ENCODE results near the gene EPB41L4B.
"Not testable (repeated sequence)": the region's sequence is repeated elsewhere in the genome, so short reads cannot be mapped to it uniquely, and the experiment has no call there.

The EPB41L4B gene

DNA sequence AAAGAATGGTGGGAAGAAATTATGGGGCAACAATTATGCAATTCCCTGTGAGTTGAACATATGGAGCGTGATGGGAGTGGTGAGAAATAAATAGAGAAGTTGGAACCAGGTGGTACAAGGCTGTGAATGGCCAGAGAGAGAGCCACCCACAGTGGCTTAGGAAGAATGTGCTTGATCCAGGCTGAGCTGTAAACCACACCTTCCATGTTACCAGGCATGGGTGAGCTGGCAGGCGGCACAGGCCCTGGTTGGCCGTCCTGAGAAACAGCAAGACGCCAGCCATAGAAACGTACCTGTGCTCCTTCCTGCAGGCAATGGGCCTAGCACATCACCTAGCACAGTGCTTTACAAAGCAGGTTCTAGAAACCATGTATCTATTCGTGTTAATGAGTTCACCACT is 74.3 kb downstream of the EPB41L4B start:
- DNase-seq (ENCODE audit: low spot score) = no peak
- FAIRE-seq = no peak

DNA sequence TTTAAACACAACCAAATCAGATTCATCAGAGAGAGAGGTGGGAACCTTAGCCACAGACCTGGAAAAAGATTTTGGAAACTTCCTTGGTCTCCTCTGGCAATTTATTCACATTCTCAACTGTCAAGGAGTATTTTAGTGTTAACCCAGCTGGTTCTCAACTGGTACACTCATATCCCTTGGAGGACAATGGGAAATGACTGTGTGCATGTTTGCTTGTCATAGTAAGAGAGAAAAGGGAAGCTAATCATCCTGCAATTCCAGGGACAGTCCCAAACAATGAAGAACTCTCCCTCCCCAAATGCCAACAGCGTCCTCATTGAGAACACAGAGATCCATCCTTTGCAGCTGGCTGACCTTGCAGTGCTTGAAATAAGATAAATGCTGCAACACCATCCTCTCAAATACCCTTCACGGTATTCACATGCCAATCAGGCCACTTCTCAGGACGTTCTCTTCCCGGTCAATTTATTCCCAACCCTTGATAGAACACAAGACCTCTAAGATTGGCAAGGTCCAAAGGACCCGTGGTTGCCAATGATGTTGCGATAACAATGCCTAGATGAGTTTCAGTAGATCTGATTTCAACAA is 75.5 kb downstream of the EPB41L4B start:
- DNase-seq (ENCODE audit: low spot score) (no peak), FAIRE-seq (no peak)

DNA sequence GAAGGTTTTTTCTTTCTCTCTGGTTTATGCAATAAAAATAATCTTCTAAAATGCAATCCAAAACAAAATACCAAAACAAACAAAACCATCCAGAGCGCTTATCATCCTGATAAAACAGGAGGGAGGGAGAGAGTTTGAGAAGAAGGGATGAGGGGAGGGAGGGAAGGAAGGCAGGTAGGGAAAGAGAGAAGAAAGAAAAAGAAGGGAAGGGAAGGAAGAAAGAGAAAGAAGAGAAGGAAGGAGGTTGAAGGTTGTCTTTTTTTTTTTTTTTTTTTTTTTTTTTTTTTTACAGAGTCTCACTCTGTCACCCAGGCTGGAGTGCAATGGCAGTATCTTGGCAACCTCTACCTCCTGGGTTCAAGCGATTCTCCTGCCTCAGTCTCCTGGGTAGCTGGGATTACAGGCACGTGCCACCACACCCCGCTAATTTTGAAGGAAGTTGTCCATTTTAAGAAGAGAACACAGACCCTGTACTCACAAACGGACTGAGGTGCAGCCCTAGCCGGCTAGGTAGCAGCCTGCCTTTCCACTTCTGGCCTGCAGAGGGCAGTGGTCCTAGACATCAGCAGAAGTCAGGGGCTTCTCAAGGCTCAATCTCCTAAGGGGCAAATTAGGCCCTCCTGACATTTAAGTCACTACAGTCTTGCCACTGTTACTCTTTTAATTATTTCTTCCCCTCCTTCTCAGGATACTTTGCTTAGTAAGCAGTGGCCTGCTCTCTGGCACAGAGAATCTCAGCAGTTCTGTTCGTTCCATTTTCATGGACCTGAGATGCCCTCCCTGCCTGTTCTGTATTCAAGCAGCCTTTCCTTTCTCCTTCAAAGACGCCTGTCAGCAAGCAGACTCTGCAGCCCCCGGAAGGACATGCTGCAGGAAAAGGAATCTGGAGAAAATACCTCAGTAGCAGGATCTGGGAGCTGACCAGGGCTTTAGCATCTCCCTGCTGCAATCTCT is 76.4 kb downstream of the EPB41L4B start:
- DNase-seq (ENCODE audit: low spot score) = peak; percentile 46
- no peak for FAIRE-seq

DNA sequence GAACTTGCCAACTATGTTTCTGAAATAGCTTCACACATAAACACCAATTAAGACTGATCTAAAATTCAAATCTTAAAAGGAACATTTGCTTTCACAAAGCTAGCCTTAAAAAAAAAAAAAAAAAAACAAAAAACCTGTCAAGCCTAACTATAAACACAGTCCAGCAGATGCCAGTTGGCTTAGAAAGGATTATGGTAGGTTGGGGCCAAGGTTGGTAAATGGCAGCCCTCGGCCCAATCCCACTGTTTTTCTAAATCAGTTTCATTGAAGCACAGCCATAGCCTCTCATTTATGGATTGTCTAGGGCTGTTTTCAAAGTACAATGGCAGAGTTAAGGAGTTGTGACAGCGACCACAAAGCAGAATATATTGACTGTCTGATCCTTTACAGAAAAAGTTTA is 78.1 kb downstream of the EPB41L4B start:
- FAIRE-seq (no peak), DNase-seq (ENCODE audit: low spot score) (no peak)

DNA sequence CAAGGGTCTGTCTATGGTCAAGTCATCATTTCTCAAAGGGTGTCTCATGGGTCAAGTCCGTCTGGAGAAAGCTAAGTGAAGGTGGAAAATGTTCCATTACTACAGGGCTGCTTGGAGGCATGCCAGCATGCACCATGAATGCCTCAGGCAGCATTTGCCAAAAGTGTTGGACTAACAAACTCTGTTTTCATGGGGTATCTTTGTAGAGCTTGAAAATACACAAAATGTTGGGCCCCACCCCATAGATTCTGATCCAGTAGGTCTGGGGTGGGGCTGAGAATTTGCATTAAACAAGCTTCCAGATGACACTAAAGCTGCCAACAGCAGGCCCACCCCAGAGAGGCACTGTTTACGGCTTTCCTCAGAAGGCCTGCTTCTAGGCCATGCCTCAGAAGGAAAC is 78.8 kb downstream of the EPB41L4B start:
- FAIRE-seq (no peak), DNase-seq (ENCODE audit: low spot score) (no peak)

DNA sequence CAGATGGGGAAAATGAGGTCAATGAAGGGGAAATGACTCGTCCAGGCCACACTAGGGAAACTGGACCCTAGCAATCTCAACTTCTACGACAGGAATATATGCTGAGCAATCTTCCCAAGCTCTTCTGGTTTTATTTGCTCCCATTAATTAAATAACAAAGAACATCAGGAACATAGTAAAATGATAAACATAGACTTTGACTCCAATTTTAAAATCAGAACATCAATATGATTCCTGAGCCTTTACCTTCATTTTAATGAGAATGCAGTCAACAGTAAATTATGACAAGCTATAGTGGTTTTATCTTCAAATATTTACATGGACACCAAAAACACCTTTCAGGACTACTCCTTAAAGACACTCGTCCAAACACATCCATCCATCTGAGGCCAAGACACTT is 79.7 kb downstream of the EPB41L4B start:
- FAIRE-seq (no peak), DNase-seq (ENCODE audit: low spot score) (no peak)

DNA sequence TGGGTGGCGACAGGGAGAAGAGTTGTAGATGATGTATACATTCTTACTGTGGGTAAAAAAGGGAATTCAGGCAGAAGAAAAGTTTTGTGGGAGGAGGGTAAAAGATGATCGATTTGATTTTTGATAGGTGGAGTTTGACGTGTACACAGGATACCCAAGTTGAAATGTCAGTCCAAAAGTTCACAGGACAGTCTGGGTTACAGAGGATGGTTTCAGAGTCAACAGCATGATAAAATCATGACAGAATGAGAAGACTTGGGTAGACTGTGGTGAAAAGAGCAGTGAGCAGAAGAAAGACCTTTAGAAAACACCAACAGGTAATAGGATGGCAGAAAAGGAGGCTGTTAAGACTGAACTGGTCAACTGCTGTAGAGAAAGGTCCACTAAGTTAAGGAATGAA is 81.6 kb downstream of the EPB41L4B start:
- DNase-seq (ENCODE audit: low spot score) (no peak), FAIRE-seq (no peak)

DNA sequence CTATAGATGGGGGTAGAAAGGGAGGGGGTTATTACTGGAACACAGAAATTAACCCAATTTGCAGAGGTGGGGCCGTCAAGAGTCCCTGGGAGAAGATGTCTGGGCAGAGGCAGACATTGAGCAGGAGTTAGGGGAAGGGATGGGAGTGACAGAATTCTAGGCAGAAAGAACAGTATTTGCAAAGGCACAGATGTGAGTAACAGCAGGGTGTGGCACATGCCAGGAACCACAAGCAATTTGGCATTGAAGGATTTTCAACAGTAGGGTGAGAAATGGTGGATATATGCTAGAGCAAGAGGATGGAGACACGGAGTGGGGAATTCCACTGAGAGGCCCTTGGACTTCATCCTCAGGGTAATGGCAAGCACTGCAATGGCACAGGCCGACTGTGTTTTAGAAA is 82.2 kb downstream of the EPB41L4B start:
- DNase-seq (ENCODE audit: low spot score) (no peak), FAIRE-seq (no peak)

DNA sequence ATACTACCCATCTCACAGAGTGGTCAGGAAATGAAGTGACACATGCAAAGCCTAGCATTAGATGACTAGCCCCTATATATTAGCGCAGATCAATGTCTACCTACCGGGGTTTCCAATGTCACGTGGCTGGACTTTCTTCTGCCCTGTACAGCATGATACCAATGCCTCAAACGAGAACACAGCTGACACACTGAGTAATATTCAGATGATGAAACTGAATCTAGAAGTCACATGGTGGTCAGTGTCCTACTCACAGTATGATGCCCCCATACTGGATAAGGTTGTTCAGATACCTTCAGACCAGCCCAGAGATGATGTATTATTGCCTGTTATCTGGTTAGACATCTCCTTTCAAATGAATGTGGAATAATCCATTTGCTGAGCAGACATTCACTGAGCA is 82.7 kb downstream of the EPB41L4B start:
- DNase-seq (ENCODE audit: low spot score) (no peak), FAIRE-seq (no peak)

DNA sequence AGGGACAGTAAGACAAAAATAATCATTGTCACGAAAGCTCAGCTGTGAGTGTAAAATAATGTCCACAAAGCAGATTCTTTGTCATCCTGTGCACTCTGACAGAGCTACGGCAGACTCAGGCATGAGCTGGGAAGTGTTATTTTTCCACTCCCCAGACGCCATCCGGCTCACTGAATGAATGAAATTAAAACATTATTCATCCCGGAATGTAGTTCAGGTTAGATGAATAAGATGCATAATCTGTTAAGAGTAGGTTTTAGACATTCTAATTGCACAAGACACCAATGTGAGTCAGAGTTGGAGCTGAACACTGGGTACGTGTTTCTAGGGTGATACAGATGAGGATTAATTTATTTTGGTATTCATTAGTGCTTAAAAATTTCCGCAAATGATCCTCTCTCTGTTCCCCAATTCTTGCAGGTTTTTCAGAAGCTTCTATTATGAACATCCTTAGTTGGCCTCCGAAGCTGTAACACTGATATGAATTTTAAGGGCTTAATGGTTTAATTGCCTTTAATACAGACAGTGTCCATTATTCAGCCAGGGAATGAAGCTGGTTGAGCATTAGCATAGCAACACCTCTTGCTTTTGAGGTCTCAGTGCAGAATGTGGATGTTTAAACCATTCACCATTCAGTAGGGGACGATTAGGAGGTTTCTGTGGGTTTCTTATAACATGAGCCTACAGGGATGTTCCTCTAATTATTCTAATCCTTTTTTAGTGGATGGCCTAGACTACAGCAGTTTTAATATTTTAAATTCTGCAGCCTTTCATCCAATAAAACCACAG is 88.2 kb downstream of the EPB41L4B start:
- FAIRE-seq = no peak
- DNase-seq (ENCODE audit: low spot score) = peak; percentile 24

DNA sequence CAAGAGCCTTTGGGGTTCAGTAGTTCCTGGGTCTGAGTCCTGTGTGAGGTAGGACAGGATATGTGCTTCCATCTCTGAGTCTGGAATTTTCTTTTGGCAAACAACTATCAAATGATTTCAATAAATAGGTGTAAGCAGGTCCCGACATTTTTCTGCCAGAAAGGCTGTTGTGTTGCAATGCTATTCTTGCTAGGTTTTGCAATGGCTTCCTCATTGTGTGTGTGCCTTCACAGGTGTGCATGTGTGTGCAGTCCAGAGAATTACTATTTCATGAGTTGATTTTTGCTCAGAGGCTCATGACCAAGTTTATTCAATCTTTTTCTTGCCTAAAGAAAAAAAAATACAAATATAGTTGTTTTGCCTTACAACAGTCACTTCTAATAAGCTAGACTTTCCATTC is 89.3 kb downstream of the EPB41L4B start:
- FAIRE-seq (no peak), DNase-seq (ENCODE audit: low spot score) (no peak)

DNA sequence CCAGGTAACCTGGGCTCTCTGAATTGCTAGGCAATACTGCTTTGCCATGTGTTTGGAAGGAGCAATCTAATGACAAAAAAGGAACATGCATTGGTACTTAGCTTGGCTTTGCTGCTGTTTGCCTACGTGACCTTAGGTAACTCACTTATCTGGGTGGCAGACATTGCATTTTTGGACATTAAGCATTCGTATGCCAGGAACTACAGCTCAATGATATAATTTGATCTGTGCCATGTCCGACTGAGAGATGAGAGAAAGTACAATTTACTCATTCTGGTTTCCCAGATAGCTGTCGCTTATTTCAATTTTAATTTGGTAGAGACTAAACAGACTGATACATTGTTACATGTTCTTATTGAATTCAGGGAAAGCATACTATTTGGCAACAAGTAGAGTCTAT is 90.6 kb downstream of the EPB41L4B start:
- no peak for FAIRE-seq
- DNase-seq (ENCODE audit: low spot score) = no peak

DNA sequence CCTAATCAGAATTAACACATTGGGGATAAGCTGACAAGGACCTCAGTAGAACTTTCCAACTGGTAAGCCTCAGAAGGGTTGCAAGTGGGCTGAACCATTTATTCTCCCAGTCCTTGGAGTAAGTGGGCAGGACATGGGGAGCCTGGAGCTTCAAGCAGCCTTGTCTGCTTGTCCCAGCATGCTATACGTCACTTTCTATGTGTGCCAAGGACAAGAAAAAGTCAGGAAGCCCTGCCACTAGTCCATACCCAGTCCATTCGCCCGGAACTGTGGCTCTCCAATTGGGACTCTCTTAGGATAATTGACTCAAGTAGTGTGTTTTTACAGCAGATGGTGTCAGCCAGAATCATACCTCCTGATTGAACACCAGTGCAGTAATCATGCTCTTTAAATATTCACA is 91.2 kb downstream of the EPB41L4B start:
- FAIRE-seq (no peak), DNase-seq (ENCODE audit: low spot score) (no peak)

DNA sequence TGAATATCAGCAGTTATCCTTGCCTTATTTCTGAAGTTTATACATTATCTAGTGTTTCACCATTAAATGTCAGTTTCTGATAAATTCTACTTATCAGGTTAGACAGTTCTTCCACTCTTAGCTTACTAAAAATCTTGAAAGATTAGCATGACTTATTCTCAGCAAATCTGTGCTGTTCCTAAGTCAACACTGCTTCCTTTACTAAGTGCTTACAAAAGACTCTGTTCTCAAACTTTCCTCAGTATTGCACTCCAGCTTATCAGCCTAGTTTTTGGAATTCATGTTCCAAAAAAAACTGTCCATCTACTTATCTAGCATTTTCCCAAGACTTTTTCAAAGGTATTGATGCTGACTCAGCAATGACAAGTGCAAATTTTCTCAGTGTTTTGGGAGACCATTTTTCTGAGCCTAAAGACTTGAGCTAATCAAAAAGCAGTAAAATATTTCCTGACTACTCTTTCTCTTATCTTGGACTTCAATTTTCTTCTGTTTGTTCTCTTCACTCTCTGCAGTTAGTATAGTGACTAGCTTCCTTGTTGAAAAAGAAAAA is 92.7 kb downstream of the EPB41L4B start:
- FAIRE-seq (no peak), DNase-seq (ENCODE audit: low spot score) (no peak)

DNA sequence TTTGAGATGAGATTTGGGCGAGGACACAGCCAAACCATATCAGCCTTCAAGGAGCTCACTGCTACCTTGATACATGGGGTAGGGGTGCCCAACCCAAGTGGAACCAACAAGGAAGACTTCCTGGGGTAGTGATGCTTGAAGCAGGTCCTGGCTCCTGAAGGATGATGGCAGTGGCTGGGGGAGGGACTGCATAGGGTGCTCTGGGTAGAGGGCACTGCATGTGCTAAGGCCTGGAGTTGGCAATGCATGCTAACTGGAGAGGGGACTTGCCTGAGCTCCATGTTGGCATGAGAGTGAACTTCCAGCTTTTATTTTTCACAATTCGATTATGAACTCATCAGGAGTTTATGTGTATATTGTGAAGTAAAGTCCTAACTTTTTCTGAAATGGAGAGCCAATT is 95.2 kb downstream of the EPB41L4B start:
- DNase-seq (ENCODE audit: low spot score) (no peak), FAIRE-seq (no peak)

DNA sequence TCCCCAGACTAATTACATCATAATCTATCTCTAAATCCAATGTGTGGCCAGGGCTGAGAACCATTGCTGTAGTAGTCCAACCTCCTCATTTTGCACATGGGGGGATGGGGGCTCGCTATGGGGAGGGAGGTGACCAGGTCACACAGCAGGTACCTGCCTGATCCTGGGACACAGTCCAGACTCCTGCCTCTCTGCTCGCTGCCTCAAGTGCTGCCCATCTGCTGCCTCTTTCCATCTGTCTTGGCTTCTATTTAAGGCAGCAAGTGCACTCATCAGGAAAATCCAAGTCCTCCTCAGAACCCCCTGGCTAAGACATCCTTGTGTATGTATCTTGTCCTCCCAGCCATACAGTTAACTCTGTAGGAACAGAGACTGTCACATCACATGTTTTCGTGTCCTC is 96.1 kb downstream of the EPB41L4B start:
- DNase-seq (ENCODE audit: low spot score) (no peak), FAIRE-seq (no peak)

DNA sequence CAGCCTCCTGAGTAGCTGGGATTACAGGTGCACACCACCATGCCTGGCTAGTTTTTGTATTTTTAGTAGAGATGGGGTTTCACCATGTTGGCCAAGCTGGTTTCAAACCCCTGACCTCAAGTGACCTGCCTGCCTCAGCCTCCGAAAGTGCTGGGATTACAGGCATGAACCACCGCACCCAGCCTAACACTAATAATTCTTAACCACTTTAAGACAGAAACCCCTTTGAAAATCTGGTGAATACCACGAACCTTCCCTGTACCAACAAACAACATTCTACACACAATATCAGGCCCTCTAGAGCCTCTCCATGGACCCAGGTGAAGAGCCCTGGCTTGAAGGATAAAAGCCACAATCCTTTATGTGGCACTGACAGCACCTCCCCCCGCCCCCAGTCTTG is 102.6 kb downstream of the EPB41L4B start:
- DNase-seq (ENCODE audit: low spot score); FAIRE-seq: not testable (repeated sequence)

DNA sequence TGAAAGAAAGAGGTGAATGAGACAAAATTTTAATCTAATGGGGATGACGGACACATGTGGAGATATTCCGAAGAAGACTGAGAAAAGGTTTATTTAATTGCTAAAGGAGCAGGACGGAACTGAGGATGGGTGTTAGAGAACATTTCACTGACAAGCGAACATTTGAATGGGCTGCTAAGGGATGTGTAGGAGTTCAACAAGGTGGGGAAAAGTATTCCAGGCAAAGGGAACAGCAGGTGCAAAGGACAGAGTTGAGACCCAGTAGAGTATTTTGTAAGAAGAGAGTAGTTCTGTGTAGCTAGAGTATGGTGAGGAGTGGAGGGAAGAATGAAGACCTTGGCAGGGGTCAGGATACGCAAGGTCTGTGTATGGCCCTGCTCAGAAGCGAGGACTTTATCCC is 106.4 kb downstream of the EPB41L4B start:
- FAIRE-seq = no peak

DNA sequence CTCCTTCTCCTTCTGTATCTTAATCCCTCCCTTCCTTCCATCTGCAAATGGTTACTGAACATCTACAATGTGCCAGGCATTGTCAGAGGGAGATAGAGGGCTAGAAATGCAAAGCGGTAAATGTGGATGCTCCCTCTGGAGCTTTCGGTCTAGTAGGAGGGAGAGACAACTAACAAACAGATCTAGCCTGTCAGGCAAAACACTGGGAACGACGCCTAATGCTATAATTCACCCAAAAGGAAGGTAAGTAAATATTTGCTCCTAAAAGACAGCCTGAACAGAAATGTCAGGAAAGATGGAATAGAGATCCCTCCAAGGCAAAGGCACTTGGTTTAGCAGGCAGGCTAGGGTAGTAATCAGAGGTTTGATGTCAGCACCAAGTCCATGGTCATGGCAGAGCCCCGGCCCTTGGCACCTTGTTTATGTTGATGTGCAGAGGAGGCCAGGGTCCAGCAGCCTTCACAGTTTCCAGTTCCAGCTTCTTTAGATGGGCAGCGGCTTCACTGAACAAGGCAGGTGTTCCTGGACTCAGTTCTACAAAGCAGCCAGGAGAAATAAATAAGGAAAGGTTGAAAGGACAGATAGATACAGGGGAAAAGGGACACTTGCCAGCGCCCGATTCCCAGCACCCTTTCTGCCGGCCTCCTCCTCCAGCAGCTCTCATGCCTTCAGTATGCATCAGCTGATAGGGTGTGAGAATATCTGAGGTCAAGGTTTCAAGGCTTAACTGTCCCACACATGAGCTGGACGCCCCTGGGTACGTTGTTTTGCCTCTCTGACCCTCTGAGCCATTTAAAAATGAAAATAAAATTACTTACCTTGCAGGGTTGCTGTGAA is 107.4 kb downstream of the EPB41L4B start:
- DNase-seq (ENCODE audit: low spot score) = no peak
- FAIRE-seq = no peak

More for the DNA sequence above, 106.4 kb downstream of the EPB41L4B start:
- no peak for DNase-seq (ENCODE audit: low spot score)

DNA sequence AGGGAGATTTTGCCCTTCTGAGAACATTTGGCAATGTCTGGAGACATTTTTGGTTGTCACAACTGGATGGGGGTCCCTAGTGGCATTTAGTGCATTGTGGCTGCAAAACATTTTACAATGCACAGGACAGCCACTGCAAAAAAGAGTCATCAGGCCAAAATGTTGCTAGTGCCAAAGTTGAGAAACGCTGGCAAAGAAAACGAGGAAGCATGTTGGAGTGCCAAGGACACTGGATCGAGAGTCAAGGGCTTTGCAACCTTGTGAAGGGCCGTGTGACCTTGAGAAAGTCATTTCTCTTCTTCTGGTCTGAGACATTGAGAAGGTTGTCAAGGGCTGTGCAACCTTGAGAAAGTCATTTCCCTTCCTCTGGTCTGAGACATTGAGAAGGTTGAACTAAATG is 108.1 kb downstream of the EPB41L4B start:
- FAIRE-seq = no peak
- DNase-seq (ENCODE audit: low spot score) = no peak

DNA sequence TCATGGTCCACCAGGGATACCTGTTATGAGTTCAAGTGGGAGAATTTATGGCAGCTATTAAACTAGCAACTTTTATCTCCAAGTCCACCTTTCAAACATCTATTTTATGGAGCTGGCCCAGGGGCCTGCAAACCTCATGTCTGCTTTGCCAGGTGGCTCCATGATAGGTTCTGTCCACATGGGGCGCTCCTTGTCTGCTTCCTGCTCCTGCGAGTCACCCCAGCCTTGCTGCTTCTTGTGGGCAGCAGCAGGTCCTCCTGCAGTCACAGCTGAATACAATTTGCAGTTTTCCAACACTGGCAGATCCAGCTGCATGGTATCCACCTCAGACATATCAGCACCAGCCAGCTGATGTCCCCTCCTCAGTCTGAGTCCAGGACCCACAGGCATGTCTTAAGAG is 114.2 kb downstream of the EPB41L4B start:
- FAIRE-seq (no peak), DNase-seq (ENCODE audit: low spot score) (no peak)

All from RCC 7860 (cell line).